ENCODE results near the gene ITGA11. TPM values are rescaled to one million over a fixed set of nuclear protein-coding genes. Genes with fewer than 3 reads are reported as not detected.

Gene ITGA11
- total and polyA plus RNA-seq, 2 donors from 2014 or later: 3.4 to 11.1 TPM

GRCh38 chr15:68429691-68430470, 2.1 kb downstream of the ITGA11 start:
- Histone ChIP-seq H3K4me3 (ENCODE audit: low read length in 3 of 3) (peak overlapping the region in 1 of 3 donors; percentile 21), H3K36me3 (ENCODE audit: control insufficient read depth in 2 of 3, insufficient read depth in 3 of 3, low read length in 3 of 3) (no peaks in the 10 kb centered on the region), H3K27me3 (ENCODE audit: control insufficient read depth, insufficient read depth, low read length) (peaks cover 8% of the 10 kb centered on the region), H3K9me3 (ENCODE audit: control insufficient read depth in 2 of 3, insufficient read depth in 1 of 3, low read length in 3 of 3) (no peaks in the 10 kb centered on the region), H3K4me1 (ENCODE audit: control insufficient read depth in 2 of 3, insufficient read depth in 2 of 3, low read depth in 1 of 3, low read length in 3 of 3) (peaks cover 0 to 7% (median 0%) of the 10 kb centered on the region in 3 donors), H3K9ac (ENCODE audit: low read length in 3 of 3) (no peak overlapping the region), H3K27ac (ENCODE audit: low read depth in 2 of 2, low read length in 2 of 2) (no peak overlapping the region)
- peak in 2 of 5 donors; percentile 13 to 18 for DNase-seq
- TF ChIP-seq, protein P1, sequence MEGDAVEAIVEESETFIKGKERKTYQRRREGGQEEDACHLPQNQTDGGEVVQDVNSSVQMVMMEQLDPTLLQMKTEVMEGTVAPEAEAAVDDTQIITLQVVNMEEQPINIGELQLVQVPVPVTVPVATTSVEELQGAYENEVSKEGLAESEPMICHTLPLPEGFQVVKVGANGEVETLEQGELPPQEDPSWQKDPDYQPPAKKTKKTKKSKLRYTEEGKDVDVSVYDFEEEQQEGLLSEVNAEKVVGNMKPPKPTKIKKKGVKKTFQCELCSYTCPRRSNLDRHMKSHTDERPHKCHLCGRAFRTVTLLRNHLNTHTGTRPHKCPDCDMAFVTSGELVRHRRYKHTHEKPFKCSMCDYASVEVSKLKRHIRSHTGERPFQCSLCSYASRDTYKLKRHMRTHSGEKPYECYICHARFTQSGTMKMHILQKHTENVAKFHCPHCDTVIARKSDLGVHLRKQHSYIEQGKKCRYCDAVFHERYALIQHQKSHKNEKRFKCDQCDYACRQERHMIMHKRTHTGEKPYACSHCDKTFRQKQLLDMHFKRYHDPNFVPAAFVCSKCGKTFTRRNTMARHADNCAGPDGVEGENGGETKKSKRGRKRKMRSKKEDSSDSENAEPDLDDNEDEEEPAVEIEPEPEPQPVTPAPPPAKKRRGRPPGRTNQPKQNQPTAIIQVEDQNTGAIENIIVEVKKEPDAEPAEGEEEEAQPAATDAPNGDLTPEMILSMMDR (IDR thresholded peaks at IDR 0.05; ENCODE audit: borderline replicate concordance, extremely low read depth, insufficient read depth): no peak
- intact Hi-C loops (cut with DNase I): no loop called here
- no peak for FAIRE-seq

- no peak overlapping the region for H3K27ac ChIP-seq (ENCODE audit: low read depth in 2 of 2, low read length in 2 of 2)
- H3K9ac ChIP-seq (ENCODE audit: low read length in 3 of 3): no peak overlapping the region
- H3K4me1 ChIP-seq (ENCODE audit: control insufficient read depth in 2 of 3, insufficient read depth in 2 of 3, low read depth in 1 of 3, low read length in 3 of 3): peaks cover 0 to 7% (median 0%) of the 10 kb centered on the region in 3 donors
- H3K9me3 ChIP-seq (ENCODE audit: control insufficient read depth in 2 of 3, insufficient read depth in 1 of 3, low read length in 3 of 3): no peaks in the 10 kb centered on the region
- peaks cover 5% of the 10 kb centered on the region for H3K27me3 ChIP-seq (ENCODE audit: control insufficient read depth, insufficient read depth, low read length)
- TF ChIP-seq, protein P1 (IDR thresholded peaks at IDR 0.05; ENCODE audit: borderline replicate concordance, extremely low read depth, insufficient read depth): no peak
- H3K36me3 ChIP-seq (ENCODE audit: control insufficient read depth in 2 of 3, insufficient read depth in 3 of 3, low read length in 3 of 3): no peaks in the 10 kb centered on the region
- no peak overlapping the region for H3K4me3 ChIP-seq (ENCODE audit: low read length in 3 of 3)
- no peak for FAIRE-seq
- intact Hi-C loops (cut with DNase I): no loop called here
- DNase-seq: peak in 2 of 5 donors; percentile 17
Measured at GRCh38 chr15:68428431-68428940, 3.5 kb downstream of the ITGA11 start.

DNA sequence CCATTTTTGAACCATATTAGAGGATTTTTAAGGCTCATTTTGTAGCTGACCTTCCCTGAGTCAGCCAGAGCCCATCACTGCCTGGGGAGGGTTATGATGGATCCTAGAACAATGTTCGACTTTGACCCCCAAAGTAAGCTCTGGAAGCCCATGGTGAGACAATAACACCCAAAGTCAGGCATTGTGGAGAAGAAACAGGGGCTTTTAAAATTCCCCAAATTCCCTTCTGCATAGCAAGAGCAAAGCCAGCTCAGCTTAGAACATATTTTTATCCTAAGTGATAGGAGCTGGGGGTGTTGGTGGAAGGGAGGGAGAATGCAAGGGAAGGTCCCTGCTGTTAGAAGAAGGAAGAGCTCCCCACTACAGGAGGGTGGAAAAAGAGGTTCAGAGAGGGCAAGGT, 4.0 kb downstream of the ITGA11 start:
- H3K9me3 ChIP-seq (ENCODE audit: control insufficient read depth in 2 of 3, insufficient read depth in 1 of 3, low read length in 3 of 3): no peaks in the 10 kb centered on the region
- H3K36me3 ChIP-seq (ENCODE audit: control insufficient read depth in 2 of 3, insufficient read depth in 3 of 3, low read length in 3 of 3): no peaks in the 10 kb centered on the region
- no peak overlapping the region for H3K4me3 ChIP-seq (ENCODE audit: low read length in 3 of 3)
- no peak overlapping the region for H3K9ac ChIP-seq (ENCODE audit: low read length in 3 of 3)
- FAIRE-seq: no peak
- peaks cover 0 to 7% (median 0%) of the 10 kb centered on the region in 3 donors for H3K4me1 ChIP-seq (ENCODE audit: control insufficient read depth in 2 of 3, insufficient read depth in 2 of 3, low read depth in 1 of 3, low read length in 3 of 3)
- TF ChIP-seq, protein P1 (IDR thresholded peaks at IDR 0.05; ENCODE audit: borderline replicate concordance, extremely low read depth, insufficient read depth): no peak
- no peak overlapping the region for H3K27ac ChIP-seq (ENCODE audit: low read depth in 2 of 2, low read length in 2 of 2)
- intact Hi-C loops (cut with DNase I): no loop called here
- no peak for DNase-seq
- H3K27me3 ChIP-seq (ENCODE audit: control insufficient read depth, insufficient read depth, low read length): peaks cover 5% of the 10 kb centered on the region

Measured in kidney (tissue), 14 donors.